ENCODE measurements around the gene CDC25C. TPM values are rescaled to one million over a fixed set of nuclear protein-coding genes. Genes with fewer than 3 reads are reported as not detected.
"Not testable (repeated sequence)": the region's sequence is repeated elsewhere in the genome, so short reads cannot be mapped to it uniquely, and the experiment has no call there.

CDC25C gene
- total RNA-seq, 1 experiment from 2014 or later, result 22.7 TPM

- no peak for DNase-seq
- Mint-ChIP-seq H3K4me3 (ENCODE audit: unreplicated experiment) (no peak overlapping the region), H3K27me3 (ENCODE audit: insufficient read depth, unreplicated experiment) (no peaks in the 10 kb centered on the region), H3K4me1 (ENCODE audit: low read depth, unreplicated experiment) (no peaks in the 10 kb centered on the region), H3K27ac (ENCODE audit: unreplicated experiment) (no peak overlapping the region), H3K9me3 (ENCODE audit: unreplicated experiment) (no peaks in the 10 kb centered on the region), H3K36me3 (ENCODE audit: insufficient read depth, unreplicated experiment) (no peaks in the 10 kb centered on the region)
- no TSS peak for BruUV-seq (replicated peaks)
- CTCF ChIA-PET, result no interaction called here
- Histone ChIP-seq H3K27me3 (replicated peaks; ENCODE audit: control insufficient read depth, insufficient read depth, low read length) (no peaks in the 10 kb centered on the region), H3K4me1 (no peaks in the 10 kb centered on the region), H3K9me3 (no peaks in the 10 kb centered on the region), H3K4me3 (ENCODE audit: low read depth, low read length) (no peak overlapping the region), H3K36me3 (ENCODE audit: control insufficient read depth, insufficient read depth, low read length) (no peaks in the 10 kb centered on the region)
- POLR2A ChIA-PET, result no interaction called here
- intact Hi-C loops (cut with micrococcal nuclease; ENCODE audit: unreplicated experiment), result no loop called here
- no peak for TF ChIP-seq CTCF (IDR thresholded peaks at IDR 0.05; ENCODE audit: insufficient read depth in 1 of 2, low read depth in 1 of 2, low read length in 1 of 2, severe bottlenecking in 1 of 2, unreplicated experiment in 1 of 2)
Observed at GRCh38 chr5:138257583-138257982, 74.0 kb downstream of the CDC25C start.

GRCh38 chr5:138252944-138253343 lies 78.7 kb downstream of the CDC25C start:
- no peak for TF ChIP-seq CTCF (IDR thresholded peaks at IDR 0.05; ENCODE audit: insufficient read depth in 1 of 2, low read depth in 1 of 2, low read length in 1 of 2, severe bottlenecking in 1 of 2, unreplicated experiment in 1 of 2)
- ChIA-PET CTCF (no interaction called here), POLR2A (no interaction called here)
- intact Hi-C loops (cut with micrococcal nuclease; ENCODE audit: unreplicated experiment), result no loop called here
- Mint-ChIP-seq H3K36me3 (ENCODE audit: insufficient read depth, unreplicated experiment) (no peaks in the 10 kb centered on the region), H3K27me3 (ENCODE audit: insufficient read depth, unreplicated experiment) (no peaks in the 10 kb centered on the region), H3K9me3 (ENCODE audit: unreplicated experiment) (no peaks in the 10 kb centered on the region), H3K27ac (ENCODE audit: unreplicated experiment) (no peak overlapping the region), H3K4me1 (ENCODE audit: low read depth, unreplicated experiment) (no peaks in the 10 kb centered on the region), H3K4me3 (ENCODE audit: unreplicated experiment) (no peak overlapping the region)
- no peaks in the 10 kb centered on the region for H3K9me3 ChIP-seq
- no TSS peak for BruUV-seq (replicated peaks)
- no peaks in the 10 kb centered on the region for H3K27me3 ChIP-seq (replicated peaks; ENCODE audit: control insufficient read depth, insufficient read depth, low read length)
- no peak overlapping the region for H3K4me3 ChIP-seq (ENCODE audit: low read depth, low read length)
- H3K36me3 ChIP-seq (ENCODE audit: control insufficient read depth, insufficient read depth, low read length), result no peaks in the 10 kb centered on the region
- no peak for DNase-seq
- no peaks in the 10 kb centered on the region for H3K4me1 ChIP-seq

GRCh38 chr5:138247800-138248199 lies 83.8 kb downstream of the CDC25C start:
- H3K4me1 Mint-ChIP-seq (ENCODE audit: low read depth, unreplicated experiment); POLR2A ChIA-PET; CTCF ChIA-PET: not testable (repeated sequence)

DNA sequence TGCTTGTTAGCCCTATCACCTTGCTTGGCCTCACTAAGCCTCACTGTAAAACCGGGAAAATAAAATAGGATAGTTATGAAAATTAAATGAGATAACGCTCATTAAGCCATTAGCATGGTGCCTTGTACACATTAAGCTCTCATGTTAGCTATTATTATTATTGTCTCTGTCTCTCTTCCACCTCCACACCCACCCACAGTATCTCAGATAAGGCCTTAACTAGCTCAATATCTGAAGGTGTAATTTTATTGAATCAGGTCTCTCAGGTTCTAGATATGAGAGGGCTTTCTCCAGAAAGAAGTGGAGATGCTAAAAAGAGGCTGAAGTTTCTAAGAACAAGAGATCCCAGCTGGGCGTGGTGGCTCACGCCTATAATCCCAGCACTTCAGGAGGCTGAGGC lies 84.8 kb downstream of the CDC25C start:
- Mint-ChIP-seq H3K27ac (ENCODE audit: unreplicated experiment) (peak overlapping the region; percentile 14), H3K36me3 (ENCODE audit: insufficient read depth, unreplicated experiment) (no peaks in the 10 kb centered on the region), H3K27me3 (ENCODE audit: insufficient read depth, unreplicated experiment) (peaks cover 4% of the 10 kb centered on the region), H3K9me3 (ENCODE audit: unreplicated experiment) (no peaks in the 10 kb centered on the region), H3K4me3 (ENCODE audit: unreplicated experiment) (no peak overlapping the region), H3K4me1 (ENCODE audit: low read depth, unreplicated experiment) (peaks cover 9% of the 10 kb centered on the region)
- intact Hi-C loops (cut with micrococcal nuclease; ENCODE audit: unreplicated experiment), result no loop called here
- no peak for TF ChIP-seq CTCF (IDR thresholded peaks at IDR 0.05; ENCODE audit: insufficient read depth in 1 of 2, low read depth in 1 of 2, low read length in 1 of 2, severe bottlenecking in 1 of 2, unreplicated experiment in 1 of 2)
- H3K4me3 ChIP-seq (ENCODE audit: low read depth, low read length), result no peak overlapping the region
- CTCF ChIA-PET, result no interaction called here
- no peaks in the 10 kb centered on the region for H3K27me3 ChIP-seq (replicated peaks; ENCODE audit: control insufficient read depth, insufficient read depth, low read length)
- BruUV-seq (replicated peaks), result no TSS peak
- no peaks in the 10 kb centered on the region for H3K36me3 ChIP-seq (ENCODE audit: control insufficient read depth, insufficient read depth, low read length)
- no peaks in the 10 kb centered on the region for H3K9me3 ChIP-seq
- DNase-seq, result no peak
- POLR2A ChIA-PET, result no interaction called here
- peaks cover 15% of the 10 kb centered on the region; the same call in 1 of the 2 replicates for H3K4me1 ChIP-seq

More at GRCh38 chr5:138247800-138248199, 83.8 kb downstream of the CDC25C start:
- intact Hi-C loops (cut with micrococcal nuclease; ENCODE audit: unreplicated experiment); H3K36me3 Mint-ChIP-seq (ENCODE audit: insufficient read depth, unreplicated experiment); H3K27me3 Mint-ChIP-seq (ENCODE audit: insufficient read depth, unreplicated experiment); H3K36me3 ChIP-seq (ENCODE audit: control insufficient read depth, insufficient read depth, low read length); BruUV-seq (replicated peaks); H3K4me3 ChIP-seq (ENCODE audit: low read depth, low read length); H3K9me3 ChIP-seq; H3K27me3 ChIP-seq (replicated peaks; ENCODE audit: control insufficient read depth, insufficient read depth, low read length); H3K27ac Mint-ChIP-seq (ENCODE audit: unreplicated experiment); DNase-seq; H3K4me3 Mint-ChIP-seq (ENCODE audit: unreplicated experiment); H3K9me3 Mint-ChIP-seq (ENCODE audit: unreplicated experiment): not testable (repeated sequence)
- peaks cover 15% of the 10 kb centered on the region; the same call in 1 of the 2 replicates for H3K4me1 ChIP-seq

Data from Caco-2 (cell line).